H9 (cell line): ENCODE results near the gene NR3C2. TPM values are rescaled to one million over a fixed set of nuclear protein-coding genes. Genes with fewer than 3 reads are reported as not detected.

ENCODE experiments used
- DNase-seq: peaks from one replicate; pipeline ENCODE4 v3.0.0-alpha.2; 2017
- H2AFZ ChIP-seq: one replicate; pipeline ENCODE4 v1.6.1; 2013; ENCODE audit warnings: mild to moderate bottlenecking, low read length, control low read depth, moderate library complexity
- H2AK5ac ChIP-seq: 2 replicates; pipeline ENCODE4 v1.6.1; 2013; ENCODE audit warnings: low read length, control low read depth, mixed read lengths; ENCODE audit not compliant: insufficient read length
- H2BK120ac ChIP-seq: one replicate; pipeline ENCODE4 v1.6.1; 2013; ENCODE audit warnings: low read depth, mild to moderate bottlenecking, low read length, control low read depth, inconsistent platforms; ENCODE audit not compliant: poor library complexity, severe bottlenecking
- H2BK12ac ChIP-seq: 2 replicates; pipeline ENCODE4 v1.6.1; 2013; ENCODE audit warnings: low read length, control low read depth, mixed read lengths, low read depth; ENCODE audit not compliant: insufficient read length
- H2BK15ac ChIP-seq: 2 replicates; pipeline ENCODE4 v1.6.1; 2013; ENCODE audit warnings: low read depth, low read length, control low read depth
- H2BK20ac ChIP-seq: one replicate; pipeline ENCODE4 v1.6.1; 2013; ENCODE audit warnings: low read depth, mild to moderate bottlenecking, low read length, control low read depth, inconsistent platforms; ENCODE audit not compliant: poor library complexity, severe bottlenecking
- H2BK5ac ChIP-seq: 2 replicates; pipeline ENCODE4 v1.6.1; 2013; ENCODE audit warnings: low read length, control low read depth, mixed read lengths; ENCODE audit not compliant: insufficient read length
- H3K14ac ChIP-seq: 2 replicates; pipeline ENCODE4 v1.6.1; 2013; ENCODE audit warnings: low read length, control low read depth; ENCODE audit not compliant: insufficient read depth
- H3K18ac ChIP-seq: 2 replicates; pipeline ENCODE4 v1.6.1; 2013; ENCODE audit warnings: low read depth, mild to moderate bottlenecking, mixed read lengths, low read length, control low read depth; ENCODE audit not compliant: insufficient read length
- H3K23ac ChIP-seq: 2 replicates; pipeline ENCODE4 v1.6.1; 2013; ENCODE audit warnings: low read length, control low read depth, mixed read lengths, low read depth; ENCODE audit not compliant: insufficient read length
- H3K23me2 ChIP-seq: 2 replicates; pipeline ENCODE4 v1.6.1; 2013; ENCODE audit warnings: low read depth, mild to moderate bottlenecking, mixed read lengths, low read length, control low read depth; ENCODE audit not compliant: insufficient read length, poor library complexity, severe bottlenecking
- H3K27ac ChIP-seq: 2 replicates; pipeline ENCODE4 v1.5.1; 2013; ENCODE audit warnings: low read length, control low read depth, mixed read lengths, low read depth; ENCODE audit not compliant: insufficient read length
- H3K27me3 ChIP-seq: 2 replicates; pipeline ENCODE4 v1.6.1; 2013; ENCODE audit warnings: low read length, control low read depth, inconsistent platforms; ENCODE audit not compliant: insufficient read depth
- H3K4ac ChIP-seq: 2 replicates; pipeline ENCODE4 v1.6.1; 2013; ENCODE audit warnings: low read depth, mild to moderate bottlenecking, control low read depth, inconsistent platforms, low read length, moderate library complexity
- H3K4me1 ChIP-seq: 2 replicates; pipeline ENCODE4 v1.6.1; 2013; ENCODE audit warnings: low read length, control low read depth, inconsistent platforms; ENCODE audit not compliant: insufficient read depth
- H3K4me2 ChIP-seq: 2 replicates; pipeline ENCODE4 v1.6.1; 2013; ENCODE audit warnings: low read length, control low read depth, mixed read lengths; ENCODE audit not compliant: insufficient read length, insufficient read depth
- H3K56ac ChIP-seq: 2 replicates; pipeline ENCODE4 v1.6.1; 2013; ENCODE audit warnings: low read depth, mild to moderate bottlenecking, mixed read lengths, low read length, control low read depth; ENCODE audit not compliant: insufficient read length
- H3K79me1 ChIP-seq: 2 replicates; pipeline ENCODE4 v1.6.1; 2013; ENCODE audit warnings: low read depth, mild to moderate bottlenecking, moderate library complexity, low read length, control low read depth, inconsistent platforms; ENCODE audit not compliant: insufficient read depth, poor library complexity, severe bottlenecking
- H3K79me2 ChIP-seq: 2 replicates; pipeline ENCODE4 v1.6.1; 2013; ENCODE audit warnings: low read length, control low read depth, inconsistent platforms; ENCODE audit not compliant: insufficient read depth
- H3K9ac ChIP-seq: 2 replicates; pipeline ENCODE4 v1.6.1; 2013; ENCODE audit warnings: low read length, control low read depth, mixed read lengths; ENCODE audit not compliant: insufficient read length; ENCODE audit errors: extremely low read depth
- H3K9me3 ChIP-seq: one replicate; pipeline ENCODE4 v1.6.1; 2013; ENCODE audit warnings: low read depth, low read length, inconsistent platforms; ENCODE audit not compliant: control insufficient read depth
- H3T11ph ChIP-seq: one replicate; pipeline ENCODE4 v1.6.1; 2013; ENCODE audit warnings: mild to moderate bottlenecking, low read length, control low read depth, inconsistent platforms
- H4K20me1 ChIP-seq: one replicate; pipeline ENCODE4 v1.6.1; 2013; ENCODE audit not compliant: control insufficient read depth, insufficient read length, insufficient read depth
- H4K5ac ChIP-seq: 2 replicates; pipeline ENCODE4 v1.6.1; 2013; ENCODE audit warnings: low read depth, mild to moderate bottlenecking, mixed read lengths, low read length, control low read depth; ENCODE audit not compliant: insufficient read length
- H4K8ac ChIP-seq: replicated peaks from 2 replicates; pipeline ENCODE4 v1.6.1; 2013; ENCODE audit warnings: low read length, control low read depth, mixed read lengths, low read depth; ENCODE audit not compliant: insufficient read length
- H4K91ac ChIP-seq: 2 replicates; pipeline ENCODE4 v1.6.1; 2013; ENCODE audit warnings: low read depth, mild to moderate bottlenecking, moderate library complexity, mixed read lengths, low read length, control low read depth; ENCODE audit not compliant: insufficient read length
- H3K27ac Mint-ChIP-seq, 3 experiments: 2 replicates in 2 of 3; 3 replicates in 1 of 3; pipeline ENCODE4 v1.8.0; 2020 to 2021; ENCODE audit warnings: mixed read lengths in 3 of 3, mild to moderate bottlenecking in 1 of 3, moderate library complexity in 1 of 3
- H3K27me3 Mint-ChIP-seq: 2 replicates; pipeline ENCODE4 v1.8.0; 2021; ENCODE audit warnings: low read depth, mild to moderate bottlenecking, moderate library complexity, mixed read lengths
- H3K36me3 Mint-ChIP-seq, 3 experiments: 2 replicates in 2 of 3; 3 replicates in 1 of 3; pipeline ENCODE4 v1.8.0; 2020 to 2021; ENCODE audit warnings: low read depth in 3 of 3, mixed read lengths in 3 of 3; ENCODE audit not compliant: insufficient read depth in 1 of 3
- H3K4me1 Mint-ChIP-seq, 2 experiments: 2 replicates each; pipeline ENCODE4 v1.8.0; 2020; ENCODE audit warnings: mixed read lengths in 2 of 2
- H3K4me3 Mint-ChIP-seq, 2 experiments: 2 replicates in 1 of 2; 3 replicates in 1 of 2; pipeline ENCODE4 v1.8.0; 2020 to 2021; ENCODE audit warnings: mild to moderate bottlenecking in 2 of 2, mixed read lengths in 2 of 2, moderate library complexity in 1 of 2
- H3K9me3 Mint-ChIP-seq, 2 experiments: 2 replicates in 1 of 2; 3 replicates in 1 of 2; pipeline ENCODE4 v1.8.0; 2020; ENCODE audit warnings: mild to moderate bottlenecking in 2 of 2, mixed read lengths in 2 of 2, moderate library complexity in 1 of 2
- WGBS: extraction: QIAGEN DNeasy Blood & Tissue Kit; methylation state at CpG from one replicate; pipeline ENCODE4 v1.1.7; 2013; ENCODE audit warnings: missing lambda C conversion rate, low lambda C conversion rate, mixed read lengths; ENCODE audit not compliant: insufficient read length; ENCODE audit errors: extremely low coverage; 5-methylcytosine and 5-hydroxymethylcytosine counted together
- total RNA-seq: library from RNA; stranded (reverse); gene quantifications from 2 replicates; pipeline ENCODE4 v1.2.1, GENCODE V29; 2021
- TF ChIP-seq, protein P1 (sequence below): fragments of 200-600 bp; sonication (generic); conservative IDR thresholded peaks from 3 replicates; pipeline ENCODE4 v1.8.0; 2021; ENCODE audit warnings: antibody characterized with exemption, mild to moderate bottlenecking

NR3C2 gene
- total RNA-seq, 1 experiment from 2014 or later, result 1.4 TPM

- Mint-ChIP-seq H3K4me1 (peaks cover 18 to 28% of the 10 kb centered on the region in 2 experiments), H3K4me3 (no peak overlapping the region), H3K36me3 (peaks cover 2 to 6% (median 3%) of the 10 kb centered on the region in 3 experiments; a peak in 4 of 7 replicates), H3K27ac (no peak overlapping the region), H3K9me3 (peaks cover 11 to 16% of the 10 kb centered on the region in 2 experiments), H3K27me3 (no peaks in the 10 kb centered on the region)
- no peaks in the 10 kb centered on the region for H4K20me1 ChIP-seq
- H2BK120ac ChIP-seq, result no peak overlapping the region
- no peak overlapping the region for H4K91ac ChIP-seq
- H3K4me1 ChIP-seq, result no peaks in the 10 kb centered on the region
- no peaks in the 10 kb centered on the region for H3K9me3 ChIP-seq
- no peak overlapping the region for H3K14ac ChIP-seq
- H3K9ac ChIP-seq, result no peak overlapping the region
- no peak overlapping the region for H3K23ac ChIP-seq
- H2AK5ac ChIP-seq, result no peak overlapping the region
- H3K79me2 ChIP-seq, result no peaks in the 10 kb centered on the region
- no peak overlapping the region for H3K18ac ChIP-seq
- no peaks in the 10 kb centered on the region for H3K23me2 ChIP-seq
- no peak overlapping the region for H3T11ph ChIP-seq
- no peak overlapping the region for H3K4me2 ChIP-seq
- TF ChIP-seq, protein P1, sequence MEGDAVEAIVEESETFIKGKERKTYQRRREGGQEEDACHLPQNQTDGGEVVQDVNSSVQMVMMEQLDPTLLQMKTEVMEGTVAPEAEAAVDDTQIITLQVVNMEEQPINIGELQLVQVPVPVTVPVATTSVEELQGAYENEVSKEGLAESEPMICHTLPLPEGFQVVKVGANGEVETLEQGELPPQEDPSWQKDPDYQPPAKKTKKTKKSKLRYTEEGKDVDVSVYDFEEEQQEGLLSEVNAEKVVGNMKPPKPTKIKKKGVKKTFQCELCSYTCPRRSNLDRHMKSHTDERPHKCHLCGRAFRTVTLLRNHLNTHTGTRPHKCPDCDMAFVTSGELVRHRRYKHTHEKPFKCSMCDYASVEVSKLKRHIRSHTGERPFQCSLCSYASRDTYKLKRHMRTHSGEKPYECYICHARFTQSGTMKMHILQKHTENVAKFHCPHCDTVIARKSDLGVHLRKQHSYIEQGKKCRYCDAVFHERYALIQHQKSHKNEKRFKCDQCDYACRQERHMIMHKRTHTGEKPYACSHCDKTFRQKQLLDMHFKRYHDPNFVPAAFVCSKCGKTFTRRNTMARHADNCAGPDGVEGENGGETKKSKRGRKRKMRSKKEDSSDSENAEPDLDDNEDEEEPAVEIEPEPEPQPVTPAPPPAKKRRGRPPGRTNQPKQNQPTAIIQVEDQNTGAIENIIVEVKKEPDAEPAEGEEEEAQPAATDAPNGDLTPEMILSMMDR, result no peak
- H3K4ac ChIP-seq, result no peak overlapping the region
- DNase-seq, result no peak
- no peaks in the 10 kb centered on the region for H3K27me3 ChIP-seq
- no peak overlapping the region for H3K27ac ChIP-seq
- H4K8ac ChIP-seq, result no peak overlapping the region
- no peak overlapping the region for H2BK12ac ChIP-seq
- WGBS, result no CpG with 5 or more reads among the region's 3 CpGs
- no peaks in the 10 kb centered on the region for H3K79me1 ChIP-seq
- no peak overlapping the region for H2BK5ac ChIP-seq
- no peak overlapping the region for H3K56ac ChIP-seq
- no peak overlapping the region for H2AFZ ChIP-seq
- H4K5ac ChIP-seq, result no peak overlapping the region
- H2BK20ac ChIP-seq, result no peak overlapping the region
- H2BK15ac ChIP-seq, result no peak overlapping the region
These were observed 333.0 kb downstream of the NR3C2 start for GRCh38 chr4:148109216-148109615.
